Measurements from ENCODE around the gene RBM48. TPM values are rescaled to one million over a fixed set of nuclear protein-coding genes. Genes with fewer than 3 reads are reported as not detected.
"Not testable (repeated sequence)": the region's sequence is repeated elsewhere in the genome, so short reads cannot be mapped to it uniquely, and the experiment has no call there.

The RBM48 gene
- 14.8 and 16.7 TPM in 2 replicates for total RNA-seq
- long read RNA-seq, full-length matches to known transcripts = 79 of 92 reads
- long read RNA-seq, partial matches to known transcripts = 0 of 92 reads
- long read RNA-seq, other reads (novel, unspliced or antisense) = 13 of 92 reads

- H3K36me3 Mint-ChIP-seq (ENCODE audit: insufficient read depth) = peaks cover 5% of the 10 kb centered on the region
- H3K27ac Mint-ChIP-seq = peak within 1 kb of the TSS; percentile 100
- no peaks in the 10 kb centered on the region for H3K27me3 Mint-ChIP-seq
- H3K9me3 Mint-ChIP-seq (ENCODE audit: low read depth) = no peaks in the 10 kb centered on the region
- DNase-seq (ENCODE audit: low spot score, unreplicated experiment) = peak; percentile 88
- H3K4me1 Mint-ChIP-seq (ENCODE audit: low read depth) = peaks cover 19% of the 10 kb centered on the region
- TF ChIP-seq CTCF (IDR thresholded peaks at IDR 0.05; ENCODE audit: unreplicated experiment) = peak; percentile 31
- peak within 1 kb of the TSS; percentile 97 for H3K4me3 Mint-ChIP-seq (ENCODE audit: low read depth)
Measured at GRCh38 chr7:92528188-92528957, at the start of gene RBM48, which contains the start of gene PEX1. RBM48 (plus strand) TSS chr7:92528795; CDS start chr7:92528814, 19 bp downstream. PEX1 (minus strand) TSS chr7:92528520; CDS start chr7:92528435, 85 bp downstream.

GRCh38 chr7:92479146-92479545, 49.4 kb upstream of the RBM48 start:
- H3K4me3 Mint-ChIP-seq (ENCODE audit: low read depth); DNase-seq (ENCODE audit: low spot score, unreplicated experiment); H3K36me3 Mint-ChIP-seq (ENCODE audit: insufficient read depth); H3K9me3 Mint-ChIP-seq (ENCODE audit: low read depth); H3K27me3 Mint-ChIP-seq; H3K4me1 Mint-ChIP-seq (ENCODE audit: low read depth); H3K27ac Mint-ChIP-seq: not testable (repeated sequence)

- H3K27me3 Mint-ChIP-seq; H3K4me1 Mint-ChIP-seq (ENCODE audit: low read depth); H3K4me3 Mint-ChIP-seq (ENCODE audit: low read depth); H3K27ac Mint-ChIP-seq; DNase-seq (ENCODE audit: low spot score, unreplicated experiment); H3K9me3 Mint-ChIP-seq (ENCODE audit: low read depth); H3K36me3 Mint-ChIP-seq (ENCODE audit: insufficient read depth): not testable (repeated sequence)
Measured at GRCh38 chr7:92483624-92484023, 45.0 kb upstream of the RBM48 start.

- H3K9me3 Mint-ChIP-seq (ENCODE audit: low read depth); H3K36me3 Mint-ChIP-seq (ENCODE audit: insufficient read depth); H3K4me1 Mint-ChIP-seq (ENCODE audit: low read depth); H3K27me3 Mint-ChIP-seq; DNase-seq (ENCODE audit: low spot score, unreplicated experiment); H3K4me3 Mint-ChIP-seq (ENCODE audit: low read depth); H3K27ac Mint-ChIP-seq: not testable (repeated sequence)
Measured at GRCh38 chr7:92484226-92484625, 44.4 kb upstream of the RBM48 start.

GRCh38 chr7:92485267-92485892, 43.2 kb upstream of the RBM48 start:
- H3K36me3 Mint-ChIP-seq (ENCODE audit: insufficient read depth) = peaks cover 8% of the 10 kb centered on the region
- H3K4me1 Mint-ChIP-seq (ENCODE audit: low read depth) = no peaks in the 10 kb centered on the region
- no peak for DNase-seq (ENCODE audit: low spot score, unreplicated experiment)
- no peaks in the 10 kb centered on the region for H3K27me3 Mint-ChIP-seq
- TF ChIP-seq CTCF (IDR thresholded peaks at IDR 0.05; ENCODE audit: unreplicated experiment) = no peak
- no peak overlapping the region for H3K4me3 Mint-ChIP-seq (ENCODE audit: low read depth)
- H3K27ac Mint-ChIP-seq = no peak overlapping the region
- no peaks in the 10 kb centered on the region for H3K9me3 Mint-ChIP-seq (ENCODE audit: low read depth)

- TF ChIP-seq CTCF (IDR thresholded peaks at IDR 0.05; ENCODE audit: unreplicated experiment) = no peak
- no peaks in the 10 kb centered on the region for H3K27me3 Mint-ChIP-seq
- no peak for DNase-seq (ENCODE audit: low spot score, unreplicated experiment)
- H3K4me3 Mint-ChIP-seq (ENCODE audit: low read depth) = no peak overlapping the region
- H3K36me3 Mint-ChIP-seq (ENCODE audit: insufficient read depth) = peaks cover 10% of the 10 kb centered on the region
- no peaks in the 10 kb centered on the region for H3K9me3 Mint-ChIP-seq (ENCODE audit: low read depth)
- no peak overlapping the region for H3K27ac Mint-ChIP-seq
- H3K4me1 Mint-ChIP-seq (ENCODE audit: low read depth) = no peaks in the 10 kb centered on the region
Measured at GRCh38 chr7:92485974-92486373, 42.6 kb upstream of the RBM48 start.

Measured in progenitor cell of endocrine pancreas (in vitro differentiated cells).